WTC11 (cell line): ENCODE data around the gene LIMK1. TPM values are rescaled to one million over a fixed set of nuclear protein-coding genes. Genes with fewer than 3 reads are reported as not detected.

Experiments
- ATAC-seq: fragments of 200-7000 bp; cut with Tn5 transposase; 2 replicates; pipeline ENCODE4 v1.10.0; 2021; ENCODE audit warnings: mild to moderate bottlenecking, moderate library complexity
- CTCF ChIA-PET: fragments of 300-600 bp; sonication (Branson Sonifier 250); formaldehyde crosslinking; loops from one replicate; lab custom pipeline; 2021; ENCODE audit warnings: antibody characterized with exemption; lab: Charles Lee
- POLR2A ChIA-PET: fragments of 350-600 bp; sonication (Branson Sonifier 250); formaldehyde crosslinking; loops from one replicate; lab custom pipeline; 2021; ENCODE audit warnings: antibody characterized with exemption; lab: Charles Lee
- DNase-seq: peaks from one replicate; pipeline ENCODE4 v3.0.0; 2021; ENCODE audit warnings: low spot score
- H3K27ac Mint-ChIP-seq: 2 replicates; pipeline ENCODE4 v1.8.0; 2021; ENCODE audit warnings: mixed read lengths
- H3K27me3 Mint-ChIP-seq: 2 replicates; pipeline ENCODE4 v1.8.0; 2021; ENCODE audit warnings: low read depth, mild to moderate bottlenecking, moderate library complexity, mixed read lengths
- H3K36me3 Mint-ChIP-seq: 2 replicates; pipeline ENCODE4 v1.8.0; 2021; ENCODE audit warnings: mixed read lengths
- H3K4me1 Mint-ChIP-seq: 2 replicates; pipeline ENCODE4 v1.8.0; 2022; ENCODE audit warnings: mixed read lengths
- H3K4me3 Mint-ChIP-seq: 2 replicates; pipeline ENCODE4 v1.8.0; 2021; ENCODE audit warnings: mild to moderate bottlenecking, moderate library complexity, mixed read lengths
- H3K9me3 Mint-ChIP-seq: 2 replicates; pipeline ENCODE4 v1.8.0; 2021; ENCODE audit warnings: mixed read lengths
- AFF4 ChIP-seq: sonication (generic); formaldehyde crosslinking; IDR thresholded peaks from 2 replicates; pipeline ENCODE4 v1.8.1; 2023; ENCODE audit warnings: mild to moderate bottlenecking, missing genetic modification reagents, borderline replicate concordance
- ATF1 ChIP-seq: sonication (generic); formaldehyde crosslinking; IDR thresholded peaks from 2 replicates; pipeline ENCODE4 v1.8.1; 2023; ENCODE audit warnings: mild to moderate bottlenecking, moderate library complexity, missing genetic modification reagents
- ATF3 ChIP-seq: sonication (generic); formaldehyde crosslinking; conservative IDR thresholded peaks from 2 replicates; pipeline ENCODE4 v1.8.1; 2022; ENCODE audit warnings: mild to moderate bottlenecking, missing genetic modification reagents
- CBFB ChIP-seq: sonication (generic); formaldehyde crosslinking; IDR thresholded peaks from 2 replicates; pipeline ENCODE4 v1.8.1; 2022; ENCODE audit warnings: mild to moderate bottlenecking, low read depth, missing genetic modification reagents
- CREM ChIP-seq: sonication (generic); formaldehyde crosslinking; IDR thresholded peaks from 2 replicates; pipeline ENCODE4 v1.8.1; 2022; ENCODE audit warnings: mild to moderate bottlenecking, missing genetic modification reagents, moderate library complexity
- CTCF ChIP-seq: fragments of 200-600 bp; IDR thresholded peaks from 2 replicates; pipeline ENCODE4 v1.8.0; 2022; ENCODE audit warnings: antibody characterized with exemption
- FOXJ3 ChIP-seq: sonication (generic); formaldehyde crosslinking; IDR thresholded peaks from 2 replicates; pipeline ENCODE4 v1.9.0; 2021; ENCODE audit warnings: missing genetic modification reagents, mild to moderate bottlenecking, borderline replicate concordance
- GABPB1 ChIP-seq: sonication (generic); formaldehyde crosslinking; IDR thresholded peaks from 2 replicates; pipeline ENCODE4 v1.8.1; 2023; ENCODE audit warnings: mild to moderate bottlenecking, missing genetic modification reagents
- IRF2 ChIP-seq: sonication (generic); formaldehyde crosslinking; IDR thresholded peaks from 2 replicates; pipeline ENCODE4 v1.8.0; 2022; ENCODE audit warnings: low read depth, missing genetic modification reagents, borderline replicate concordance
- MYBL2 ChIP-seq: sonication (generic); formaldehyde crosslinking; IDR thresholded peaks from 2 replicates; pipeline ENCODE4 v1.8.1; 2023; ENCODE audit warnings: mild to moderate bottlenecking, moderate library complexity, missing genetic modification reagents
- NFATC4 ChIP-seq: fragments of 250-450 bp; sonication (Bioruptor Pico); IDR thresholded peaks from 2 replicates; pipeline ENCODE4 v1.9.0; 2021; ENCODE audit warnings: mild to moderate bottlenecking
- NFYB ChIP-seq: sonication (generic); formaldehyde crosslinking; conservative IDR thresholded peaks from 2 replicates; pipeline ENCODE4 v1.8.0; 2022; ENCODE audit warnings: low read depth, missing genetic modification reagents
- NR2C2 ChIP-seq: sonication (generic); formaldehyde crosslinking; IDR thresholded peaks from 2 replicates; pipeline ENCODE4 v1.8.0; 2022; ENCODE audit warnings: mild to moderate bottlenecking, missing genetic modification reagents
- PRDM15 ChIP-seq: sonication (generic); formaldehyde crosslinking; IDR thresholded peaks from 2 replicates; pipeline ENCODE4 v1.8.0; 2022; ENCODE audit warnings: missing genetic modification reagents
- SMAD4 ChIP-seq: sonication (generic); formaldehyde crosslinking; IDR thresholded peaks from 2 replicates; pipeline ENCODE4 v1.8.0; 2022; ENCODE audit warnings: mild to moderate bottlenecking, missing genetic modification reagents
- SOX15 ChIP-seq: fragments of 250-450 bp; sonication (Bioruptor Pico); IDR thresholded peaks from 2 replicates; pipeline ENCODE4 v1.9.0; 2021; ENCODE audit warnings: mild to moderate bottlenecking
- TEAD4 ChIP-seq: sonication (generic); formaldehyde crosslinking; IDR thresholded peaks from 2 replicates; pipeline ENCODE4 v1.8.0; 2022; ENCODE audit warnings: mild to moderate bottlenecking, missing genetic modification reagents
- USF2 ChIP-seq: sonication (generic); formaldehyde crosslinking; IDR thresholded peaks from 2 replicates; pipeline ENCODE4 v1.8.1; 2023; ENCODE audit warnings: mild to moderate bottlenecking, missing genetic modification reagents, moderate library complexity
- ZBTB43 ChIP-seq: sonication (generic); formaldehyde crosslinking; IDR thresholded peaks from 2 replicates; pipeline ENCODE4 v1.8.1; 2023; ENCODE audit warnings: mild to moderate bottlenecking, missing genetic modification reagents
- ZNF138 ChIP-seq: sonication (generic); formaldehyde crosslinking; conservative IDR thresholded peaks from 2 replicates; pipeline ENCODE4 v1.8.1; 2022; ENCODE audit warnings: mild to moderate bottlenecking, moderate library complexity, missing genetic modification reagents
- ZNF232 ChIP-seq: sonication (generic); formaldehyde crosslinking; IDR thresholded peaks from 2 replicates; pipeline ENCODE4 v1.8.0; 2022; ENCODE audit warnings: mild to moderate bottlenecking, missing genetic modification reagents
- ZNF423 ChIP-seq: fragments of 250-450 bp; sonication (Bioruptor Pico); IDR thresholded peaks from 2 replicates; pipeline ENCODE4 v2.1.2; 2022; ENCODE audit warnings: mild to moderate bottlenecking, moderate library complexity
- total RNA-seq: library from RNA; stranded (reverse); gene quantifications from 3 replicates; pipeline ENCODE4 v1.2.3, GENCODE V29; 2021

Gene LIMK1
- total RNA-seq, 1 experiment from 2014 or later, result 85.4 TPM

GRCh38 chr7:74071121-74071520, 12.5 kb upstream of the LIMK1 start:
- Mint-ChIP-seq H3K27ac (no peak overlapping the region), H3K36me3 (no peaks in the 10 kb centered on the region), H3K9me3 (no peaks in the 10 kb centered on the region), H3K27me3 (no peaks in the 10 kb centered on the region), H3K4me3 (no peak overlapping the region), H3K4me1 (0 out of 2 replicates have a peak, but pooled peaks cover 2% of the 10 kb centered on the region)
- ChIA-PET POLR2A (no interaction called here), CTCF (interaction anchor here (0.6 to 1.9 kb wide), 3 partner anchors 8 to 135 kb away, joined by 3 to 5 read pairs (median 4); no protein-coding TSS in a partner anchor)
- ATAC-seq (no peak), DNase-seq (no peak)
- no peak for TF ChIP-seq CREM (CRISPR knock-in tag)
- no peak for TF ChIP-seq GABPB1 (CRISPR knock-in tag)
- no peak for TF ChIP-seq ZNF138 (CRISPR knock-in tag)
- no peak for TF ChIP-seq CTCF
- TF ChIP-seq FOXJ3, result no peak
- no peak for TF ChIP-seq SOX15 (CRISPR knock-in tag)
- TF ChIP-seq ATF1 (CRISPR knock-in tag), result no peak
- TF ChIP-seq MYBL2, result no peak

GRCh38 chr7:74074770-74075169, 8.8 kb upstream of the LIMK1 start:
- no peak for DNase-seq
- ChIA-PET POLR2A (no interaction called here), CTCF (no interaction called here)
- TF ChIP-seq MYBL2, result no peak
- no peak for TF ChIP-seq TEAD4 (CRISPR knock-in tag)
- TF ChIP-seq NFATC4 (CRISPR knock-in tag), result no peak
- no peak for TF ChIP-seq ATF3
- no peak for TF ChIP-seq SMAD4
- no peak for TF ChIP-seq USF2 (CRISPR knock-in tag)
- no peak for TF ChIP-seq ZNF232
- no peak for TF ChIP-seq ZNF423 (CRISPR knock-in tag)
- no peak for TF ChIP-seq NR2C2
- TF ChIP-seq PRDM15, result no peak
- no peak for TF ChIP-seq NFYB
- no peak for TF ChIP-seq CBFB
- TF ChIP-seq AFF4, result no peak
- TF ChIP-seq ZBTB43 (CRISPR knock-in tag), result no peak
- no peak for TF ChIP-seq IRF2 (CRISPR knock-in tag)
- Mint-ChIP-seq H3K36me3 (no peaks in the 10 kb centered on the region), H3K4me1 (peaks cover 8% of the 10 kb centered on the region), H3K27ac (no peak overlapping the region), H3K27me3 (no peaks in the 10 kb centered on the region; the same call in 1 of the 2 replicates), H3K9me3 (no peaks in the 10 kb centered on the region), H3K4me3 (no peak overlapping the region)
- ATAC-seq, result no peak
